ENCODE measurements around the gene OR2V1.
"Not testable (repeated sequence)": the region's sequence is repeated elsewhere in the genome, so short reads cannot be mapped to it uniquely, and the experiment has no call there.

OR2V1 gene

GRCh38 chr5:181127907-181128626, 2.9 kb downstream of the OR2V1 start:
- no peak for DNase-seq (ENCODE audit: low spot score)

GRCh38 chr5:181127456-181127855, 3.5 kb downstream of the OR2V1 start:
- no peak for DNase-seq (ENCODE audit: low spot score)

- no peak for DNase-seq (ENCODE audit: low spot score)
Observed at GRCh38 chr5:181126841-181127240, 4.1 kb downstream of the OR2V1 start.

- no peak for DNase-seq (ENCODE audit: low spot score)
Observed at GRCh38 chr5:181124526-181124925, 6.4 kb downstream of the OR2V1 start.

- DNase-seq (ENCODE audit: low spot score): no peak
Observed at GRCh38 chr5:181121675-181122561, 9.1 kb downstream of the OR2V1 start.

GRCh38 chr5:181120761-181121160, 10.2 kb downstream of the OR2V1 start:
- DNase-seq (ENCODE audit: low spot score): no peak

GRCh38 chr5:181120306-181120705, 10.7 kb downstream of the OR2V1 start:
- peak; percentile 63 for DNase-seq (ENCODE audit: low spot score)

GRCh38 chr5:181119105-181119504, 11.9 kb downstream of the OR2V1 start:
- no peak for DNase-seq (ENCODE audit: low spot score)

GRCh38 chr5:181118369-181118768, 12.6 kb downstream of the OR2V1 start:
- no peak for DNase-seq (ENCODE audit: low spot score)

GRCh38 chr5:181114844-181115778, 15.9 kb downstream of the OR2V1 start:
- DNase-seq (ENCODE audit: low spot score): peak; percentile 49

- DNase-seq (ENCODE audit: low spot score): peak; percentile 34
Observed at GRCh38 chr5:181114284-181114843, 16.6 kb downstream of the OR2V1 start.

- DNase-seq (ENCODE audit: low spot score): not testable (repeated sequence)
Observed at GRCh38 chr5:181113572-181113971, 17.4 kb downstream of the OR2V1 start.

- no peak for DNase-seq (ENCODE audit: low spot score)
Observed at GRCh38 chr5:181112476-181112875, 18.5 kb downstream of the OR2V1 start.

GRCh38 chr5:181111010-181111409, 20.0 kb downstream of the OR2V1 start:
- no peak for DNase-seq (ENCODE audit: low spot score)

GRCh38 chr5:181109489-181110013, 21.4 kb downstream of the OR2V1 start:
- peak; percentile 3 for DNase-seq (ENCODE audit: low spot score)

- DNase-seq (ENCODE audit: low spot score): no peak
Observed at GRCh38 chr5:181108578-181109165, 22.3 kb downstream of the OR2V1 start.

- DNase-seq (ENCODE audit: low spot score): no peak
Observed at GRCh38 chr5:181107699-181108098, 23.3 kb downstream of the OR2V1 start.

- DNase-seq (ENCODE audit: low spot score): no peak
Observed at GRCh38 chr5:181105391-181106025, 25.5 kb downstream of the OR2V1 start.

GRCh38 chr5:181104606-181105390, 26.2 kb downstream of the OR2V1 start:
- not testable (repeated sequence) for DNase-seq (ENCODE audit: low spot score)

- DNase-seq (ENCODE audit: low spot score): not testable (repeated sequence)
Observed at GRCh38 chr5:181104259-181104568, 26.8 kb downstream of the OR2V1 start.
